HepG2 (cell line): ENCODE results near the gene CAVIN2. TPM values are rescaled to one million over a fixed set of nuclear protein-coding genes. Genes with fewer than 3 reads are reported as not detected.

Experiments used
- ARNTL ChIP-seq: sonication (generic); formaldehyde crosslinking; IDR thresholded peaks from 2 replicates; pipeline ENCODE4 v1.4.0; 2020; ENCODE audit warnings: mild to moderate bottlenecking, missing genetic modification reagents
- CEBPB ChIP-seq: IDR thresholded peaks from 2 replicates; pipeline ENCODE4 v1.6.1; 2011; ENCODE audit warnings: low read depth, low read length, improper control_type of control experiment, borderline replicate concordance
- CHCHD3 ChIP-seq: sonication (generic); formaldehyde crosslinking; IDR thresholded peaks from 2 replicates; pipeline ENCODE4 v1.8.0; 2022; ENCODE audit warnings: mild to moderate bottlenecking, missing genetic modification reagents, moderate library complexity
- GATAD1 ChIP-seq: IDR thresholded peaks from 2 replicates; pipeline ENCODE4 v1.6.1; 2016; ENCODE audit warnings: missing genetic modification reagents, missing compliant biosample characterization
- HMGA1 ChIP-seq: sonication (generic); formaldehyde crosslinking; conservative IDR thresholded peaks from 2 replicates; pipeline ENCODE4 v1.4.0; 2020; ENCODE audit warnings: missing genetic modification reagents
- MIXL1 ChIP-seq: IDR thresholded peaks from 2 replicates; pipeline ENCODE4 v1.6.1; 2016
- RNF2 ChIP-seq: fragments of 450-650 bp; conservative IDR thresholded peaks from 2 replicates; pipeline ENCODE4 v1.6.1; 2016; ENCODE audit warnings: low read depth
- TBX3 ChIP-seq: fragments of 450-650 bp; IDR thresholded peaks from 2 replicates; pipeline ENCODE4 v1.6.1; 2017; ENCODE audit warnings: antibody characterized with exemption, mild to moderate bottlenecking, inconsistent platforms, borderline replicate concordance
- THAP11 ChIP-seq: IDR thresholded peaks from 2 replicates; pipeline ENCODE4 v1.6.1; 2016; ENCODE audit warnings: missing biosample characterization, missing genetic modification reagents
- ZFY ChIP-seq: sonication (generic); formaldehyde crosslinking; IDR thresholded peaks from 2 replicates; pipeline ENCODE4 v1.4.0; 2020; ENCODE audit warnings: missing genetic modification reagents
- ZNF331 ChIP-seq: sonication (generic); formaldehyde crosslinking; IDR thresholded peaks from 2 replicates; pipeline ENCODE4 v1.4.0; 2020; ENCODE audit warnings: missing genetic modification reagents
- ZNF577 ChIP-seq: sonication (generic); formaldehyde crosslinking; IDR thresholded peaks from 2 replicates; pipeline ENCODE4 v1.4.0; 2020; ENCODE audit warnings: mild to moderate bottlenecking, low read depth, missing genetic modification reagents, borderline replicate concordance
- ZNF788 ChIP-seq: sonication (generic); formaldehyde crosslinking; IDR thresholded peaks from 2 replicates; pipeline ENCODE4 v1.5.0; 2020; ENCODE audit warnings: mild to moderate bottlenecking, missing genetic modification reagents, borderline replicate concordance
- ZSCAN31 ChIP-seq: sonication (generic); formaldehyde crosslinking; IDR thresholded peaks from 2 replicates; pipeline ENCODE4 v1.5.0; 2020; ENCODE audit warnings: low read depth, mild to moderate bottlenecking, missing genetic modification reagents
- polyA plus RNA-seq, 8 experiments: library from polyadenylated mRNA; depleted of rRNA in 3 of 8; stranded (reverse) in 7 of 8; unstranded in 1 of 8; fragments of >200 nt; fragmentation: Illumina TruSeq in 4 of 8; extraction: Trizol in 4 of 8; gene quantifications; 2 replicates each; pipeline versions ENCODE4 v1.2.1 to v1.2.3, GENCODE V29; 2011 to 2016; ENCODE audit warnings: low read depth in 4 of 8, missing spikeins in 1 of 8, mixed read lengths in 1 of 8; ENCODE audit not compliant: insufficient read depth in 1 of 8
- total RNA-seq, 5 experiments: library from RNA; depleted of rRNA; stranded (reverse); fragments of >200 nt; fragmentation: Illumina TruSeq; extraction: Trizol; gene quantifications; 2 replicates each; pipeline ENCODE4 v1.2.3, GENCODE V29; 2016; ENCODE audit warnings: low read depth in 1 of 5
- TF ChIP-seq, protein P1 (sequence below): sonication (generic); formaldehyde crosslinking; IDR thresholded peaks from 2 replicates; pipeline ENCODE4 v1.5.0; 2020; ENCODE audit warnings: mild to moderate bottlenecking, missing genetic modification reagents, moderate library complexity
- TF ChIP-seq, protein P2 (sequence below): IDR thresholded peaks from 2 replicates; pipeline ENCODE4 v1.6.1; 2016; ENCODE audit warnings: mild to moderate bottlenecking
- TF ChIP-seq, protein P3 (sequence below): sonication (generic); formaldehyde crosslinking; IDR thresholded peaks from 2 replicates; pipeline ENCODE4 v1.5.0; 2020; ENCODE audit warnings: mild to moderate bottlenecking, missing genetic modification reagents, borderline replicate concordance
- TF ChIP-seq, protein P4 (sequence below): sonication (generic); formaldehyde crosslinking; IDR thresholded peaks from 2 replicates; pipeline ENCODE4 v1.4.0; 2020; ENCODE audit warnings: mild to moderate bottlenecking, missing genetic modification reagents
- TF ChIP-seq, protein P5 (sequence below): sonication (generic); formaldehyde crosslinking; IDR thresholded peaks from 2 replicates; pipeline ENCODE4 v1.4.0; 2020; ENCODE audit warnings: missing genetic modification reagents, mild to moderate bottlenecking, borderline replicate concordance

CAVIN2 gene
- total and polyA plus RNA-seq, 2 of the 13 experiments (the other 11 are each of a cell fraction or from before 2014, with no cell fraction given) = 7.6 to 38.8 TPM

DNA sequence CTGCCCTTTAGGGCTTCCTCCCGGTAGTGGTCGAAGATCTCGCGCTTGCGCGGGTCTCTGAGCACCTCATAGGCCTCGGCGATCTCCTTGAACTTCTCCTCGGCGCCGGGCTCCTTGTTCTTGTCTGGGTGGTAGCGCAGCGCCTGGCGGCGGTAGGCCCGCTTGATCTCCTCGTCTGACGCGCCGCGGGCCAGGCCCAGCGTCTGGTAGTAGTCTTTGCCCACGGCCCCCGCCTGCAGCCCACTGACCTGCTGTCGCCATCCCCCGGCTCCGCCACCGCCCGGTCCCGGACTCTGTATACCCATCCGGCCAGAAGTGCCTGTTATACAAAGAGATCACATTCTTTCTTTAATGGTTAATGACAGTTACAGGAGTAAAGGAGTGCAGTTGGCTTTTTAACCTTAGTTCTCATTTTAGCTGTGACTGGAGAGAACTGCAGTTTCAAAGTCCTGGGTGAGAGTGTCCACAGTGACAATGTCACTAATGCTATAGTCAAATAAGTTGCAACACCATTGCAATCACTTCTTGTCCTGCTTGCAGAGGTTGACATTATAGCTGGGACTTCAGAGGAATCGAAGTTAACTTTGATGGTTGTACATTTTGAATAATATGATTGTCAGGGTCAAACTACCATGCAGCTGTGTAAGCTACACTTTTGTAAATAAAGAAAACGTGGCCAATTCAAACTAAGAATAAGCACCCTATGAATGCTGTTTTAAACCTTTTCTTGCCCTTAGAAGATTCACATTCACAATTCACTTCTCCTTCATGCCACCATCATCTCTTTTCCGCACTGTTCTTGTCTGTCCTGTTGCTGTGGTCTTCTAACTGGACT is 35.3 kb upstream of the CAVIN2 start (continued):
- peak; percentile 91 for TF ChIP-seq MIXL1 (CRISPR knock-in tag)
- TF ChIP-seq, protein P1, sequence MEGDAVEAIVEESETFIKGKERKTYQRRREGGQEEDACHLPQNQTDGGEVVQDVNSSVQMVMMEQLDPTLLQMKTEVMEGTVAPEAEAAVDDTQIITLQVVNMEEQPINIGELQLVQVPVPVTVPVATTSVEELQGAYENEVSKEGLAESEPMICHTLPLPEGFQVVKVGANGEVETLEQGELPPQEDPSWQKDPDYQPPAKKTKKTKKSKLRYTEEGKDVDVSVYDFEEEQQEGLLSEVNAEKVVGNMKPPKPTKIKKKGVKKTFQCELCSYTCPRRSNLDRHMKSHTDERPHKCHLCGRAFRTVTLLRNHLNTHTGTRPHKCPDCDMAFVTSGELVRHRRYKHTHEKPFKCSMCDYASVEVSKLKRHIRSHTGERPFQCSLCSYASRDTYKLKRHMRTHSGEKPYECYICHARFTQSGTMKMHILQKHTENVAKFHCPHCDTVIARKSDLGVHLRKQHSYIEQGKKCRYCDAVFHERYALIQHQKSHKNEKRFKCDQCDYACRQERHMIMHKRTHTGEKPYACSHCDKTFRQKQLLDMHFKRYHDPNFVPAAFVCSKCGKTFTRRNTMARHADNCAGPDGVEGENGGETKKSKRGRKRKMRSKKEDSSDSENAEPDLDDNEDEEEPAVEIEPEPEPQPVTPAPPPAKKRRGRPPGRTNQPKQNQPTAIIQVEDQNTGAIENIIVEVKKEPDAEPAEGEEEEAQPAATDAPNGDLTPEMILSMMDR (CRISPR knock-in tag) = no peak
- TF ChIP-seq ZNF331 (CRISPR knock-in tag) = peak; percentile 81; the same call in 1 of the 2 replicates
- peak; percentile 52; the same call in 1 of the 2 replicates for TF ChIP-seq THAP11 (CRISPR knock-in tag)
- TF ChIP-seq, protein P2, sequence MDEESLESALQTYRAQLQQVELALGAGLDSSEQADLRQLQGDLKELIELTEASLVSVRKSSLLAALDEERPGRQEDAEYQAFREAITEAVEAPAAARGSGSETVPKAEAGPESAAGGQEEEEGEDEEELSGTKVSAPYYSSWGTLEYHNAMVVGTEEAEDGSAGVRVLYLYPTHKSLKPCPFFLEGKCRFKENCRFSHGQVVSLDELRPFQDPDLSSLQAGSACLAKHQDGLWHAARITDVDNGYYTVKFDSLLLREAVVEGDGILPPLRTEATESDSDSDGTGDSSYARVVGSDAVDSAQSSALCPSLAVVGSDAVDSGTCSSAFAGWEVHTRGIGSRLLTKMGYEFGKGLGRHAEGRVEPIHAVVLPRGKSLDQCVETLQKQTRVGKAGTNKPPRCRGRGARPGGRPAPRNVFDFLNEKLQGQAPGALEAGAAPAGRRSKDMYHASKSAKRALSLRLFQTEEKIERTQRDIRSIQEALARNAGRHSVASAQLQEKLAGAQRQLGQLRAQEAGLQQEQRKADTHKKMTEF = peak; percentile 78
- peak; percentile 30; the same call in 1 of the 2 replicates for TF ChIP-seq ARNTL (CRISPR knock-in tag)
- TF ChIP-seq ZNF577 = no peak
- no peak for TF ChIP-seq CHCHD3 (CRISPR knock-in tag)
- TF ChIP-seq RNF2 = no peak
- no peak for TF ChIP-seq ZFY (CRISPR knock-in tag)
- TF ChIP-seq CEBPB = peak; percentile 98
- TF ChIP-seq TBX3 = peak; percentile 89; the same call in 1 of the 2 replicates
- TF ChIP-seq, protein P3, sequence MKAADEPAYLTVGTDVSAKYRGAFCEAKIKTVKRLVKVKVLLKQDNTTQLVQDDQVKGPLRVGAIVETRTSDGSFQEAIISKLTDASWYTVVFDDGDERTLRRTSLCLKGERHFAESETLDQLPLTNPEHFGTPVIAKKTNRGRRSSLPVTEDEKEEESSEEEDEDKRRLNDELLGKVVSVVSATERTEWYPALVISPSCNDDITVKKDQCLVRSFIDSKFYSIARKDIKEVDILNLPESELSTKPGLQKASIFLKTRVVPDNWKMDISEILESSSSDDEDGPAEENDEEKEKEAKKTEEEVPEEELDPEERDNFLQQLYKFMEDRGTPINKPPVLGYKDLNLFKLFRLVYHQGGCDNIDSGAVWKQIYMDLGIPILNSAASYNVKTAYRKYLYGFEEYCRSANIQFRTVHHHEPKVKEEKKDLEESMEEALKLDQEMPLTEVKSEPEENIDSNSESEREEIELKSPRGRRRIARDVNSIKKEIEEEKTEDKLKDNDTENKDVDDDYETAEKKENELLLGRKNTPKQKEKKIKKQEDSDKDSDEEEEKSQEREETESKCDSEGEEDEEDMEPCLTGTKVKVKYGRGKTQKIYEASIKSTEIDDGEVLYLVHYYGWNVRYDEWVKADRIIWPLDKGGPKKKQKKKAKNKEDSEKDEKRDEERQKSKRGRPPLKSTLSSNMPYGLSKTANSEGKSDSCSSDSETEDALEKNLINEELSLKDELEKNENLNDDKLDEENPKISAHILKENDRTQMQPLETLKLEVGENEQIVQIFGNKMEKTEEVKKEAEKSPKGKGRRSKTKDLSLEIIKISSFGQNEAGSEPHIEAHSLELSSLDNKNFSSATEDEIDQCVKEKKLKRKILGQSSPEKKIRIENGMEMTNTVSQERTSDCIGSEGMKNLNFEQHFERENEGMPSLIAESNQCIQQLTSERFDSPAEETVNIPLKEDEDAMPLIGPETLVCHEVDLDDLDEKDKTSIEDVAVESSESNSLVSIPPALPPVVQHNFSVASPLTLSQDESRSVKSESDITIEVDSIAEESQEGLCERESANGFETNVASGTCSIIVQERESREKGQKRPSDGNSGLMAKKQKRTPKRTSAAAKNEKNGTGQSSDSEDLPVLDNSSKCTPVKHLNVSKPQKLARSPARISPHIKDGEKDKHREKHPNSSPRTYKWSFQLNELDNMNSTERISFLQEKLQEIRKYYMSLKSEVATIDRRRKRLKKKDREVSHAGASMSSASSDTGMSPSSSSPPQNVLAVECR (CRISPR knock-in tag) = peak; percentile 51; the same call in 1 of the 2 replicates
- TF ChIP-seq ZNF788 = no peak
- peak; percentile 55; the same call in 1 of the 2 replicates for TF ChIP-seq GATAD1 (CRISPR knock-in tag)
- TF ChIP-seq ZSCAN31 (CRISPR knock-in tag) = no peak
- TF ChIP-seq HMGA1 (CRISPR knock-in tag) = no peak
- TF ChIP-seq, protein P4, sequence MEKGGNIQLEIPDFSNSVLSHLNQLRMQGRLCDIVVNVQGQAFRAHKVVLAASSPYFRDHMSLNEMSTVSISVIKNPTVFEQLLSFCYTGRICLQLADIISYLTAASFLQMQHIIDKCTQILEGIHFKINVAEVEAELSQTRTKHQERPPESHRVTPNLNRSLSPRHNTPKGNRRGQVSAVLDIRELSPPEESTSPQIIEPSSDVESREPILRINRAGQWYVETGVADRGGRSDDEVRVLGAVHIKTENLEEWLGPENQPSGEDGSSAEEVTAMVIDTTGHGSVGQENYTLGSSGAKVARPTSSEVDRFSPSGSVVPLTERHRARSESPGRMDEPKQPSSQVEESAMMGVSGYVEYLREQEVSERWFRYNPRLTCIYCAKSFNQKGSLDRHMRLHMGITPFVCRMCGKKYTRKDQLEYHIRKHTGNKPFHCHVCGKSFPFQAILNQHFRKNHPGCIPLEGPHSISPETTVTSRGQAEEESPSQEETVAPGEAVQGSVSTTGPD (CRISPR knock-in tag) = no peak
- TF ChIP-seq, protein P5, sequence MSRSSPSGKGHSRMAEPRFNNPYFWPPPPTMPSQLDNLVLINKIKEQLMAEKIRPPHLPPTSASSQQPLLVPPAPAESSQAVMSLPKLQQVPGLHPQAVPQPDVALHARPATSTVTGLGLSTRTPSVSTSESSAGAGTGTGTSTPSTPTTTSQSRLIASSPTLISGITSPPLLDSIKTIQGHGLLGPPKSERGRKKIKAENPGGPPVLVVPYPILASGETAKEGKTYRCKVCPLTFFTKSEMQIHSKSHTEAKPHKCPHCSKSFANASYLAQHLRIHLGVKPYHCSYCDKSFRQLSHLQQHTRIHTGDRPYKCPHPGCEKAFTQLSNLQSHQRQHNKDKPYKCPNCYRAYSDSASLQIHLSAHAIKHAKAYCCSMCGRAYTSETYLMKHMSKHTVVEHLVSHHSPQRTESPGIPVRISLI (CRISPR knock-in tag) = no peak; the same call in 1 of the 2 replicates
